Colonic mucosa (tissue), 4 donors: Measurements from ENCODE around the gene CPAMD8. TPM values are rescaled to one million over a fixed set of nuclear protein-coding genes. Genes with fewer than 3 reads are reported as not detected.

ENCODE experiments used
- DNase-seq: peaks from one replicate; pipeline ENCODE4 v3.0.0-alpha.2; 2020
- H3K27ac ChIP-seq: fragments of 200-600 bp; one replicate; pipeline ENCODE4 v1.8.0; 2021
- H3K27me3 ChIP-seq: fragments of 200-600 bp; one replicate; pipeline ENCODE4 v1.8.0; 2021
- H3K36me3 ChIP-seq: fragments of 200-600 bp; one replicate; pipeline ENCODE4 v1.8.0; 2021
- H3K4me1 ChIP-seq: fragments of 200-600 bp; one replicate; pipeline ENCODE4 v1.8.0; 2021; ENCODE audit warnings: mild to moderate bottlenecking
- H3K4me3 ChIP-seq: fragments of 200-600 bp; one replicate; pipeline ENCODE4 v1.8.0; 2021
- H3K9ac ChIP-seq, 2 donors: one replicate each; pipeline ENCODE4 v1.7.0; 2013; ENCODE audit warnings: control low read depth in 2 of 2, low read depth in 2 of 2, low read length in 2 of 2
- H3K9me3 ChIP-seq: fragments of 200-600 bp; one replicate; pipeline ENCODE4 v1.8.0; 2021
- intact Hi-C: fragments of 100-400 bp; cut with DNase I; formaldehyde crosslinking; loops from one replicate; pipeline ENCODE4 v1.14.1; 2022
- total RNA-seq, 2 donors: library from RNA; stranded (reverse); fragmentation: NEBNext Ultra II Directional in 1 of 2; extraction: Animal tissue kit (Norgen Biotek cat#: 25700) in 1 of 2; gene quantifications; one replicate each; pipeline ENCODE4 v1.2.1, GENCODE V29; 2021
- TF ChIP-seq, protein P1 (sequence below): fragments of 200-600 bp; IDR thresholded peaks from one replicate; pipeline ENCODE4 v1.8.0; 2022; ENCODE audit warnings: antibody characterized with exemption, mild to moderate bottlenecking
- donor health status: healthy.
- donor health status: DM: no; HTN: no; CAD: no.
- donor health status: DM: no; HTN: no; CAD: no.

Gene CPAMD8
- total RNA-seq, 2 donors from 2014 or later = 1.8 to 3.5 TPM

GRCh38 chr19:16928916-16929315 is 97.7 kb downstream of the CPAMD8 start:
- TF ChIP-seq, protein P1, sequence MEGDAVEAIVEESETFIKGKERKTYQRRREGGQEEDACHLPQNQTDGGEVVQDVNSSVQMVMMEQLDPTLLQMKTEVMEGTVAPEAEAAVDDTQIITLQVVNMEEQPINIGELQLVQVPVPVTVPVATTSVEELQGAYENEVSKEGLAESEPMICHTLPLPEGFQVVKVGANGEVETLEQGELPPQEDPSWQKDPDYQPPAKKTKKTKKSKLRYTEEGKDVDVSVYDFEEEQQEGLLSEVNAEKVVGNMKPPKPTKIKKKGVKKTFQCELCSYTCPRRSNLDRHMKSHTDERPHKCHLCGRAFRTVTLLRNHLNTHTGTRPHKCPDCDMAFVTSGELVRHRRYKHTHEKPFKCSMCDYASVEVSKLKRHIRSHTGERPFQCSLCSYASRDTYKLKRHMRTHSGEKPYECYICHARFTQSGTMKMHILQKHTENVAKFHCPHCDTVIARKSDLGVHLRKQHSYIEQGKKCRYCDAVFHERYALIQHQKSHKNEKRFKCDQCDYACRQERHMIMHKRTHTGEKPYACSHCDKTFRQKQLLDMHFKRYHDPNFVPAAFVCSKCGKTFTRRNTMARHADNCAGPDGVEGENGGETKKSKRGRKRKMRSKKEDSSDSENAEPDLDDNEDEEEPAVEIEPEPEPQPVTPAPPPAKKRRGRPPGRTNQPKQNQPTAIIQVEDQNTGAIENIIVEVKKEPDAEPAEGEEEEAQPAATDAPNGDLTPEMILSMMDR = no peak
- no peak for DNase-seq
- Histone ChIP-seq H3K36me3 (no peaks in the 10 kb centered on the region), H3K9me3 (no peaks in the 10 kb centered on the region), H3K4me1 (no peaks in the 10 kb centered on the region), H3K4me3 (no peak overlapping the region), H3K9ac (no peak overlapping the region), H3K27ac (no peak overlapping the region), H3K27me3 (no peaks in the 10 kb centered on the region)
- intact Hi-C loops = no loop called here

DNA sequence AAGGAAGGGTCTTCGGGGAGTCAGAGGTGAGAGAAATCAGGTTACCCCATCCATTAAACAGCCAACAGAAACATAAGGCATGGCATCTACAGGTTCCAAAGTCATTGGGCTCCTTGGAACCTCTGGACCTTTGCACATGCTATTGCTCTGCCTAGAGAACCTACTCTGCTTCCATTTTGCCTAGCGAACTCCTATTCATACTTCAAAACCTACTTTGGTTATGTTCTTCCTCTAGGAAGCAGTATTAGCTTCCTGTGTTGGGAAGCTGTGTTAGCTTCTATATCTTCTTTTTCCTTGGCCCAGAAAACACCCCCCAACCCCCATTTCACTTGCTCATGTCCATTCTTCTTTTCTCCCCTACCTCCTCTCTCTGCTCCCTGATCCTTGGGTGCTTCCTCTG is 98.3 kb downstream of the CPAMD8 start:
- no peaks in the 10 kb centered on the region for H3K9me3 ChIP-seq
- no peaks in the 10 kb centered on the region for H3K27me3 ChIP-seq
- no peak overlapping the region for H3K27ac ChIP-seq
- no peak overlapping the region for H3K9ac ChIP-seq
- intact Hi-C loops = no loop called here
- DNase-seq = no peak
- H3K4me3 ChIP-seq = no peak overlapping the region
- TF ChIP-seq, protein P1 = no peak
- no peaks in the 10 kb centered on the region for H3K4me1 ChIP-seq
- no peaks in the 10 kb centered on the region for H3K36me3 ChIP-seq

GRCh38 chr19:16927883-16928282 is 98.7 kb downstream of the CPAMD8 start:
- Histone ChIP-seq H3K36me3 (no peaks in the 10 kb centered on the region), H3K9me3 (no peaks in the 10 kb centered on the region), H3K4me1 (no peaks in the 10 kb centered on the region), H3K27me3 (no peaks in the 10 kb centered on the region), H3K9ac (no peak overlapping the region), H3K27ac (no peak overlapping the region), H3K4me3 (no peak overlapping the region)
- intact Hi-C loops = no loop called here
- DNase-seq = no peak
- TF ChIP-seq, protein P1 = no peak

- Histone ChIP-seq H3K4me3 (no peak overlapping the region), H3K36me3 (no peaks in the 10 kb centered on the region), H3K9ac (no peak overlapping the region), H3K9me3 (no peaks in the 10 kb centered on the region), H3K27me3 (no peaks in the 10 kb centered on the region), H3K4me1 (no peaks in the 10 kb centered on the region), H3K27ac (no peak overlapping the region)
- DNase-seq = no peak
- intact Hi-C loops = no loop called here
- TF ChIP-seq, protein P1 = no peak
Observed at GRCh38 chr19:16922949-16923348, 103.7 kb downstream of the CPAMD8 start.

GRCh38 chr19:16922592-16922934 is 104.0 kb downstream of the CPAMD8 start:
- Histone ChIP-seq H3K9ac (no peak overlapping the region), H3K4me1 (no peaks in the 10 kb centered on the region), H3K36me3 (no peaks in the 10 kb centered on the region), H3K27ac (no peak overlapping the region), H3K9me3 (no peaks in the 10 kb centered on the region), H3K4me3 (no peak overlapping the region), H3K27me3 (no peaks in the 10 kb centered on the region)
- intact Hi-C loops = no loop called here
- TF ChIP-seq, protein P1 = no peak
- no peak for DNase-seq
